Smooth muscle cell (in vitro differentiated cells): ENCODE results near the gene GPR12. TPM values are rescaled to one million over a fixed set of nuclear protein-coding genes. Genes with fewer than 3 reads are reported as not detected.

Experiments
- DNase-seq: peaks from one replicate; lab custom pipeline; 2025; ENCODE audit not compliant: unreplicated experiment; lab: John Stamatoyannopoulos, UW
- H2AFZ ChIP-seq: fragments of 200-600 bp; sonication (generic); 2 replicates; pipeline ENCODE4 v1.6.0; 2016; ENCODE audit warnings: antibody characterized with exemption, low read depth, mild to moderate bottlenecking
- H3F3A ChIP-seq: fragments of 200-600 bp; sonication (generic); 2 replicates; pipeline ENCODE4 v1.6.0; 2017; ENCODE audit warnings: antibody characterized with exemption, low read depth
- H3K27ac ChIP-seq: fragments of 200-600 bp; sonication (generic); 2 replicates; pipeline ENCODE4 v1.5.1; 2016; ENCODE audit warnings: low read depth, mild to moderate bottlenecking
- H3K27me3 ChIP-seq: fragments of 200-600 bp; sonication (generic); 2 replicates; pipeline ENCODE4 v1.6.1; 2016; ENCODE audit warnings: low read depth, mild to moderate bottlenecking
- H3K36me3 ChIP-seq: fragments of 200-600 bp; sonication (generic); 2 replicates; pipeline ENCODE4 v1.5.1; 2016; ENCODE audit warnings: low read depth
- H3K4me1 ChIP-seq: fragments of 200-600 bp; sonication (generic); 2 replicates; pipeline ENCODE4 v1.5.1; 2016; ENCODE audit warnings: low read depth
- H3K4me2 ChIP-seq: fragments of 200-600 bp; sonication (generic); 2 replicates; pipeline ENCODE4 v1.6.0; 2016; ENCODE audit warnings: mild to moderate bottlenecking
- H3K4me3 ChIP-seq: fragments of 200-600 bp; sonication (generic); 2 replicates; pipeline ENCODE4 v1.5.1; 2016; ENCODE audit warnings: mild to moderate bottlenecking
- H3K79me2 ChIP-seq: fragments of 200-600 bp; sonication (generic); 2 replicates; pipeline ENCODE4 v1.6.0; 2016; ENCODE audit warnings: low read depth, mild to moderate bottlenecking
- H3K9ac ChIP-seq: fragments of 200-600 bp; sonication (generic); 2 replicates; pipeline ENCODE4 v1.6.0; 2016; ENCODE audit warnings: low read depth
- H3K9me3 ChIP-seq: fragments of 200-600 bp; sonication (generic); replicated peaks from 2 replicates; pipeline ENCODE4 v1.5.1; 2016; ENCODE audit warnings: low read depth
- H4K20me1 ChIP-seq: fragments of 200-600 bp; sonication (generic); 2 replicates; pipeline ENCODE4 v1.6.0; 2016; ENCODE audit warnings: low read depth
- WGBS: methylation state at CpG from one replicate; pipeline ENCODE4 v1.1.7; 2016; ENCODE audit warnings: low lambda C conversion rate; 5-methylcytosine and 5-hydroxymethylcytosine counted together
- polyA plus RNA-seq: library from polyadenylated mRNA; unstranded; fragments of >200 nt; fragmentation: Nextera tagmentation; extraction: Ambion mirVana; gene quantifications from 2 replicates; pipeline ENCODE4 v1.2.1, GENCODE V29; 2016
- total RNA-seq: library from RNA; depleted of rRNA; stranded (reverse); fragments of >200 nt; gene quantifications from 2 replicates; pipeline ENCODE4 v1.2.3, GENCODE V29; 2014
- TF ChIP-seq, protein P1 (sequence below): fragments of 200-600 bp; sonication (generic); IDR thresholded peaks from 2 replicates; pipeline ENCODE4 v1.5.1; 2017; ENCODE audit warnings: borderline replicate concordance, mild to moderate bottlenecking, antibody characterized with exemption; ENCODE audit not compliant: insufficient read depth, poor library complexity, severe bottlenecking

Gene GPR12
- total and polyA plus RNA-seq, 2 experiments from 2014 or later: not detected

DNA sequence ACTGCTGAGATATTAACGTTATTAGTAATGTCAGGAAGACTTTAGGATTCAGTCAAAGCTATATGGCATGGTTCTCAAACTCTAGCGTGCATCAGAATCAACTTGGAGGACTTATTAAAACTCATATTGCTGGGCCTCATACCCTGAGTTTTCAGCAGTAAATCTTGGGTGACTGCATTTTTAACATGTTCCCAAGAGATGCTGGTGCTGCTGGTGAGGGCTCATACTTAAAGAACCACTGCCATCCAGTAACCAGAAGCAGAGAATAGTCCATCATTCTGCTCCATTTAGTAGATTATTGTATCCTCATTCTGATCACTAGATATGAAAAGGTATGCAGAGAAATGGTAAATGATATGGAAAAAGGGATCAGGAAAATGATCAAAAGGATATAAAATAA, 7.9 kb downstream of the GPR12 start:
- Histone ChIP-seq H4K20me1 (no peaks in the 10 kb centered on the region), H3K4me3 (no peak overlapping the region), H3K4me1 (no peaks in the 10 kb centered on the region), H3F3A (no peaks in the 10 kb centered on the region), H3K36me3 (no peaks in the 10 kb centered on the region), H3K79me2 (no peaks in the 10 kb centered on the region), H3K27me3 (peaks cover 83% of the 10 kb centered on the region), H3K27ac (no peak overlapping the region), H3K9me3 (no peaks in the 10 kb centered on the region), H2AFZ (no peak overlapping the region), H3K9ac (no peak overlapping the region), H3K4me2 (no peak overlapping the region)
- TF ChIP-seq, protein P1, sequence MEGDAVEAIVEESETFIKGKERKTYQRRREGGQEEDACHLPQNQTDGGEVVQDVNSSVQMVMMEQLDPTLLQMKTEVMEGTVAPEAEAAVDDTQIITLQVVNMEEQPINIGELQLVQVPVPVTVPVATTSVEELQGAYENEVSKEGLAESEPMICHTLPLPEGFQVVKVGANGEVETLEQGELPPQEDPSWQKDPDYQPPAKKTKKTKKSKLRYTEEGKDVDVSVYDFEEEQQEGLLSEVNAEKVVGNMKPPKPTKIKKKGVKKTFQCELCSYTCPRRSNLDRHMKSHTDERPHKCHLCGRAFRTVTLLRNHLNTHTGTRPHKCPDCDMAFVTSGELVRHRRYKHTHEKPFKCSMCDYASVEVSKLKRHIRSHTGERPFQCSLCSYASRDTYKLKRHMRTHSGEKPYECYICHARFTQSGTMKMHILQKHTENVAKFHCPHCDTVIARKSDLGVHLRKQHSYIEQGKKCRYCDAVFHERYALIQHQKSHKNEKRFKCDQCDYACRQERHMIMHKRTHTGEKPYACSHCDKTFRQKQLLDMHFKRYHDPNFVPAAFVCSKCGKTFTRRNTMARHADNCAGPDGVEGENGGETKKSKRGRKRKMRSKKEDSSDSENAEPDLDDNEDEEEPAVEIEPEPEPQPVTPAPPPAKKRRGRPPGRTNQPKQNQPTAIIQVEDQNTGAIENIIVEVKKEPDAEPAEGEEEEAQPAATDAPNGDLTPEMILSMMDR: no peak
- DNase-seq: no peak
- 83% methylated on average over 2 of the region's 2 CpGs for WGBS

DNA sequence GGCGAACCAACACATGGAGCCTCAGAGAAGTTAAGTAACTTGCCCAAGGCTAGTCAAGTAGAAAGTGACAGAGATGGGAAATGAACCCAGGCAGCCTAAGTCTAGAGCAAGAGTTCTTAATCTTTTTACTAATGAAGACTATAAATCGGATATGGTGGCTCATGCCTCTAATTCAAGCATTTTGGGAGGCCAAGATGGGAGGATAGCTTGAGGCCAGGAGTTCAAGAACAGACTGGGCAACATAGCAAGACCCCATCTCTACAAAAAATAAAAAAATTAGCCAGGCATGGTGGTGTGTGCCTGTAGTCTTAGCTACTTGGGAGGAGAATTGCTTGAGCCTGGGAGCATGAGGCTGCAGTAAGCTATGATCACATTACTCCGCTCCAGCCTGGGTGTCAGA, 10.7 kb downstream of the GPR12 start:
- no peak overlapping the region for H3K9ac ChIP-seq
- no peaks in the 10 kb centered on the region for H3K4me1 ChIP-seq
- no peak overlapping the region for H3K4me2 ChIP-seq
- H3K27ac ChIP-seq: no peak overlapping the region
- TF ChIP-seq, protein P1: no peak
- 94% methylated on average over 3 of the region's 3 CpGs for WGBS
- no peak overlapping the region for H2AFZ ChIP-seq
- no peaks in the 10 kb centered on the region for H4K20me1 ChIP-seq
- DNase-seq: no peak
- H3K36me3 ChIP-seq: no peaks in the 10 kb centered on the region
- H3K27me3 ChIP-seq: peaks cover 78% of the 10 kb centered on the region
- no peaks in the 10 kb centered on the region for H3K79me2 ChIP-seq
- no peak overlapping the region for H3K4me3 ChIP-seq
- H3K9me3 ChIP-seq: no peaks in the 10 kb centered on the region
- H3F3A ChIP-seq: no peaks in the 10 kb centered on the region

DNA sequence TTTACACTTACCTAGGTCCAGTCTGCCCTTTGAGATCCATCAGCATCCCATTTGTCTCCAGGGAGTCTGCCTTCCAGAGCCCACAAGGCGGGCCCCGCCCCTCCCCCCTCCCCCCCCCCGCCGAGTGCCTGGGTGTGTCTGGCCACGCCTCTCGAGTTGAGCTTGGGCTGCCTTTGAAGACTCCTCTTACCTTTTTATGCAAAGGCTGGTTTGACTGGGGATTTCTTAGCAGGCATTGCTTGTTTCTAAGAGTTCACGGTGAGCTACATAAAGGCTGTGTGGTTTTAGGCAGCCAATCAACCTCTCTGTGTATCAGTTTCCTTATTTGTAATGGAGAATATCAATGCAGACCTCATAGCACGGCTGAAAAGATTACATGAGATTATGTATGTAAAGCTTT, 11.3 kb downstream of the GPR12 start:
- H3K36me3 ChIP-seq: no peaks in the 10 kb centered on the region
- H3F3A ChIP-seq: no peaks in the 10 kb centered on the region
- no peaks in the 10 kb centered on the region for H3K9me3 ChIP-seq
- H3K27me3 ChIP-seq: peaks cover 84% of the 10 kb centered on the region
- no peaks in the 10 kb centered on the region for H3K4me1 ChIP-seq
- no peaks in the 10 kb centered on the region for H4K20me1 ChIP-seq
- no peak overlapping the region for H3K9ac ChIP-seq
- TF ChIP-seq, protein P1: no peak
- no peak overlapping the region for H2AFZ ChIP-seq
- DNase-seq: no peak
- 26% methylated on average over 6 of the region's 8 CpGs for WGBS
- no peak overlapping the region for H3K27ac ChIP-seq
- H3K4me3 ChIP-seq: no peak overlapping the region
- H3K79me2 ChIP-seq: no peaks in the 10 kb centered on the region
- no peak overlapping the region for H3K4me2 ChIP-seq

DNA sequence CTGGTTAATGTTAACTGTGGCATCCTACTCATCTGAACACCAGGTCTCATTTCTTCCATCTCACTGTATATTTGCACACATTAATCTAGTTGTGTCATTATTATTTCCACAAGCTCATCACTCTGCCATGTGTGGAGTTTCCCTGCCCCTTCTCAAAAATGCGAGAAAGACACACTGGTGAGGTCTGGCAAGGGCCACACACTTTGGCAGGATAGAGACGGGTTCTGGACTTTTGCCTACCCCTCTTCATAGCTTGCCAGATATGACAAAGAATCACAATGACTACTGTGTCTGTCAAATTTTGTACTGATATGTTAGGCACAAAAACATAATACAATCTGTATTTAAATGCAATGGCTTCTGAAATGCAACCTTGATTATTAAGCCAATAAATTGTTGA, 12.9 kb downstream of the GPR12 start:
- Histone ChIP-seq H2AFZ (no peak overlapping the region), H3K4me3 (no peak overlapping the region), H3K9ac (no peak overlapping the region), H3K27me3 (peaks cover 93% of the 10 kb centered on the region), H4K20me1 (no peaks in the 10 kb centered on the region), H3K79me2 (no peaks in the 10 kb centered on the region), H3K4me1 (no peaks in the 10 kb centered on the region), H3K36me3 (no peaks in the 10 kb centered on the region), H3K4me2 (no peak overlapping the region), H3F3A (no peaks in the 10 kb centered on the region), H3K9me3 (no peaks in the 10 kb centered on the region), H3K27ac (no peak overlapping the region)
- WGBS: 89% methylated on average over 2 of the region's 2 CpGs
- TF ChIP-seq, protein P1: no peak
- no peak for DNase-seq
